ENCODE data around the gene DIS3L.
"Not testable (repeated sequence)": the region's sequence is repeated elsewhere in the genome, so short reads cannot be mapped to it uniquely, and the experiment has no call there.

The DIS3L gene

GRCh38 chr15:66302489-66303278 is 9.3 kb downstream of the DIS3L start:
- Histone ChIP-seq H3K9me2 (replicated peaks; ENCODE audit: insufficient read depth, low read length) (no peaks in the 10 kb centered on the region), H2AFZ (ENCODE audit: low read length) (no peak overlapping the region), H3K79me2 (ENCODE audit: low read length) (peaks cover 2% of the 10 kb centered on the region; the same call in 1 of the 2 replicates), H3K9me3 (replicated peaks; ENCODE audit: insufficient read depth, low read length) (no peaks in the 10 kb centered on the region), H3K36me3 (replicated peaks; ENCODE audit: insufficient read depth, low read length) (no peaks in the 10 kb centered on the region), H3K4me3 (ENCODE audit: low read length) (no peak overlapping the region), H3K9ac (ENCODE audit: low read length) (no peak overlapping the region), H3K4me1 (ENCODE audit: low read length) (no peaks in the 10 kb centered on the region), H4K20me1 (ENCODE audit: insufficient read depth, low read length) (no peaks in the 10 kb centered on the region), H3F3A (ENCODE audit: insufficient read depth, low read length) (no peaks in the 10 kb centered on the region), H3K4me2 (ENCODE audit: low read depth, low read length) (no peak overlapping the region), H3K27ac (ENCODE audit: low read length) (no peak overlapping the region), H3K27me3 (replicated peaks; ENCODE audit: insufficient read depth, low read length) (no peaks in the 10 kb centered on the region)
- TF ChIP-seq EZH2phosphoT487 (IDR thresholded peaks at IDR 0.05; ENCODE audit: low read length): no peak
- TF ChIP-seq CTCF (IDR thresholded peaks at IDR 0.05; ENCODE audit: low read length): no peak
- TF ChIP-seq EZH2 (optimal IDR thresholded peaks at IDR 0.05; ENCODE audit: low read depth, low read length): no peak
- no peak for DNase-seq

GRCh38 chr15:66304425-66304824 is 11.1 kb downstream of the DIS3L start:
- H3K27me3 ChIP-seq (replicated peaks; ENCODE audit: insufficient read depth, low read length); H3K4me1 ChIP-seq (ENCODE audit: low read length); H3K9me3 ChIP-seq (replicated peaks; ENCODE audit: insufficient read depth, low read length); H3K36me3 ChIP-seq (replicated peaks; ENCODE audit: insufficient read depth, low read length); H3K4me3 ChIP-seq (ENCODE audit: low read length); H3K79me2 ChIP-seq (ENCODE audit: low read length); H3K9me2 ChIP-seq (replicated peaks; ENCODE audit: insufficient read depth, low read length); H3K4me2 ChIP-seq (ENCODE audit: low read depth, low read length); H3K27ac ChIP-seq (ENCODE audit: low read length); H2AFZ ChIP-seq (ENCODE audit: low read length); H3K9ac ChIP-seq (ENCODE audit: low read length); DNase-seq; H4K20me1 ChIP-seq (ENCODE audit: insufficient read depth, low read length); H3F3A ChIP-seq (ENCODE audit: insufficient read depth, low read length): not testable (repeated sequence)

GRCh38 chr15:66306381-66306780 is 13.0 kb downstream of the DIS3L start:
- Histone ChIP-seq H3K27me3 (replicated peaks; ENCODE audit: insufficient read depth, low read length) (no peaks in the 10 kb centered on the region), H3K9ac (ENCODE audit: low read length) (no peak overlapping the region), H2AFZ (ENCODE audit: low read length) (no peak overlapping the region), H3K9me2 (replicated peaks; ENCODE audit: insufficient read depth, low read length) (no peaks in the 10 kb centered on the region), H3F3A (ENCODE audit: insufficient read depth, low read length) (no peaks in the 10 kb centered on the region), H3K27ac (ENCODE audit: low read length) (no peak overlapping the region), H4K20me1 (ENCODE audit: insufficient read depth, low read length) (no peaks in the 10 kb centered on the region), H3K4me3 (ENCODE audit: low read length) (no peak overlapping the region), H3K79me2 (ENCODE audit: low read length) (no peaks in the 10 kb centered on the region), H3K4me1 (ENCODE audit: low read length) (no peaks in the 10 kb centered on the region), H3K9me3 (replicated peaks; ENCODE audit: insufficient read depth, low read length) (no peaks in the 10 kb centered on the region), H3K36me3 (replicated peaks; ENCODE audit: insufficient read depth, low read length) (no peaks in the 10 kb centered on the region; the same call in none of the 2 replicates), H3K4me2 (ENCODE audit: low read depth, low read length) (no peak overlapping the region)
- no peak for DNase-seq
- TF ChIP-seq CTCF (IDR thresholded peaks at IDR 0.05; ENCODE audit: low read length): no peak
- no peak for TF ChIP-seq EZH2 (optimal IDR thresholded peaks at IDR 0.05; ENCODE audit: low read depth, low read length)
- no peak for TF ChIP-seq EZH2phosphoT487 (IDR thresholded peaks at IDR 0.05; ENCODE audit: low read length)

GRCh38 chr15:66308531-66308930 is 15.2 kb downstream of the DIS3L start:
- H3K4me2 ChIP-seq (ENCODE audit: low read depth, low read length): no peak overlapping the region
- no peak overlapping the region for H3K27ac ChIP-seq (ENCODE audit: low read length)
- DNase-seq: no peak
- no peak for TF ChIP-seq CTCF (IDR thresholded peaks at IDR 0.05; ENCODE audit: low read length)
- no peak for TF ChIP-seq EZH2phosphoT487 (IDR thresholded peaks at IDR 0.05; ENCODE audit: low read length)
- TF ChIP-seq EZH2 (optimal IDR thresholded peaks at IDR 0.05; ENCODE audit: low read depth, low read length): no peak
- no peak overlapping the region for H3K4me3 ChIP-seq (ENCODE audit: low read length)
- H3F3A ChIP-seq (ENCODE audit: insufficient read depth, low read length): no peaks in the 10 kb centered on the region
- H3K9ac ChIP-seq (ENCODE audit: low read length): no peak overlapping the region
- H3K9me3 ChIP-seq (replicated peaks; ENCODE audit: insufficient read depth, low read length): no peaks in the 10 kb centered on the region
- no peaks in the 10 kb centered on the region for H3K9me2 ChIP-seq (replicated peaks; ENCODE audit: insufficient read depth, low read length)
- H2AFZ ChIP-seq (ENCODE audit: low read length): no peak overlapping the region
- H3K4me1 ChIP-seq (ENCODE audit: low read length): no peaks in the 10 kb centered on the region
- H3K27me3 ChIP-seq (replicated peaks; ENCODE audit: insufficient read depth, low read length): no peaks in the 10 kb centered on the region
- H3K36me3 ChIP-seq (replicated peaks; ENCODE audit: insufficient read depth, low read length): no peaks in the 10 kb centered on the region; the same call in none of the 2 replicates
- no peaks in the 10 kb centered on the region for H3K79me2 ChIP-seq (ENCODE audit: low read length)
- no peaks in the 10 kb centered on the region for H4K20me1 ChIP-seq (ENCODE audit: insufficient read depth, low read length)
